Mammary epithelial cell (primary cell): ENCODE measurements around the gene MBD4.

Experiments
- EZH2 ChIP-seq: IDR thresholded peaks from 2 replicates; pipeline ENCODE4 v1.6.1; 2012; ENCODE audit warnings: low read length, inconsistent platforms, borderline replicate concordance
- TF ChIP-seq, protein P1 (sequence below), 2 donors: IDR thresholded peaks in 1 of 2; conservative IDR thresholded peaks in 1 of 2; 2 replicates each; pipeline ENCODE4 v1.5.1; 2011 to 2012; ENCODE audit warnings: inconsistent platforms in 2 of 2, low read length in 2 of 2, mild to moderate bottlenecking in 2 of 2, control low read depth in 1 of 2, low read depth in 1 of 2; ENCODE audit not compliant: insufficient read depth in 1 of 2; ENCODE audit errors: extremely low read depth in 1 of 2

- TF ChIP-seq, protein P1, sequence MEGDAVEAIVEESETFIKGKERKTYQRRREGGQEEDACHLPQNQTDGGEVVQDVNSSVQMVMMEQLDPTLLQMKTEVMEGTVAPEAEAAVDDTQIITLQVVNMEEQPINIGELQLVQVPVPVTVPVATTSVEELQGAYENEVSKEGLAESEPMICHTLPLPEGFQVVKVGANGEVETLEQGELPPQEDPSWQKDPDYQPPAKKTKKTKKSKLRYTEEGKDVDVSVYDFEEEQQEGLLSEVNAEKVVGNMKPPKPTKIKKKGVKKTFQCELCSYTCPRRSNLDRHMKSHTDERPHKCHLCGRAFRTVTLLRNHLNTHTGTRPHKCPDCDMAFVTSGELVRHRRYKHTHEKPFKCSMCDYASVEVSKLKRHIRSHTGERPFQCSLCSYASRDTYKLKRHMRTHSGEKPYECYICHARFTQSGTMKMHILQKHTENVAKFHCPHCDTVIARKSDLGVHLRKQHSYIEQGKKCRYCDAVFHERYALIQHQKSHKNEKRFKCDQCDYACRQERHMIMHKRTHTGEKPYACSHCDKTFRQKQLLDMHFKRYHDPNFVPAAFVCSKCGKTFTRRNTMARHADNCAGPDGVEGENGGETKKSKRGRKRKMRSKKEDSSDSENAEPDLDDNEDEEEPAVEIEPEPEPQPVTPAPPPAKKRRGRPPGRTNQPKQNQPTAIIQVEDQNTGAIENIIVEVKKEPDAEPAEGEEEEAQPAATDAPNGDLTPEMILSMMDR (conservative IDR thresholded peaks at IDR 0.05 in 1 of 2, IDR thresholded peaks at IDR 0.05 in 1 of 2; ENCODE audit: extremely low read depth in 1 of 2, insufficient read depth in 1 of 2, low read depth in 1 of 2, low read length in 2 of 2) = no peak
- TF ChIP-seq EZH2 = no peak
Observed at GRCh38 chr3:129473769-129474152, 34.0 kb upstream of the MBD4 start.
